Measurements from ENCODE around the gene ZBTB8A. TPM values are rescaled to one million over a fixed set of nuclear protein-coding genes. Genes with fewer than 3 reads are reported as not detected.
"Not testable (repeated sequence)": the region's sequence is repeated elsewhere in the genome, so short reads cannot be mapped to it uniquely, and the experiment has no call there.

Gene ZBTB8A
- total RNA-seq, 1 experiment from 2014 or later: 6.3 TPM

DNA sequence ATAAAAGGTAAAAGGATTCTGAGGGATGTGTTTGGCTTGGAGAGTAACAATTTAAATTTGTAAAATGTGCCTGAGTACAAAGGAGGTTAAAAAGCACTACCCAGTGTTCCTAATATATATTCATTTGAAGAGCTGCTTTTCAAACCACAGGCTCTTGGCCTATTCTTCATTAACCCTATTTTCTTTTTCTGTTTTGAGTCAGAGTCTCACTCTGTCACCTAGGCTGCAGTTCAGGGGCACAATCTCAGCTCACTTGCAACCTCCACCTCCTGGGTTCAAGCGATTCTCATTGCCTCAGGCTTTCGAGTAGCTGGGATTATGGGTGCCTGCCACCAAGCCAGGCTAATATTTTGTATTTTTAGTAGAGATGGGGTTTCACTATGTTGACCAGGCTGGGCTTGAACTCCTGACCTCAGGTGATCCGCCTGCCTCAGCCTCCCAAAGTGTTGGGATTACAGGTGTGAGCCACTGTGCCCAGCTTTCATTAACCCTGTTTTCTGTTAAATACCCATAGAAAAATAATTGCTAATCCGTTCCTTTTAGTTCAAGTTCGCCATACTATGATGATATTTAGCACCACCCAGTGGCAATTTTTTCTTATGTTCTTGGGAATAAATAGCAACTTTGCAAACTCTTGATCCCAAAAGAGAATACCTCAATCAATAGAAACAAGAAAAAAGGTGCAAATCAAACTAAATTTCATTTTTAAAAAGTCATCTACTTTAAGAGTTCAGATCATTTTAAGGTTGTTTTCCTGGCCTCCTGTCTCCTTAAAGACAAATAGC is 80.7 kb downstream of the ZBTB8A start:
- no peak for DNase-seq (ENCODE audit: low read depth)

DNA sequence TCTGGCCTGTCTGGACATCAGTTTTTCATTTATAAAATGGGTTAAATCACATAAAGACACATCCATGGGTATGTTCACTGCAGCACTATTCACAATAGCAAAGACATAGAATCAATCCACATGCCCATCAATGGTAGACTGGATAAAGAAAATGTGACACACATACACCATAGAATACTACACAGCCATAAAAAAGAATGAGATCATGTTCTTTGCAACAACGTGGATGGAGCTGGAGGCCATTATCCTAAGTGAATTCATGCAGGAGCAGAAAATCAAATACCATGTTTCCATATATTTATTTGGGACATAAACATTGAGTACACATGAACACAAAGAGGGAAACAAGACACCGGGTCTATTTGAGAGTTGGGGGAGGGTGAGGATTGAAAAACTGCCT is 83.0 kb downstream of the ZBTB8A start:
- no peak for DNase-seq (ENCODE audit: low read depth)

DNA sequence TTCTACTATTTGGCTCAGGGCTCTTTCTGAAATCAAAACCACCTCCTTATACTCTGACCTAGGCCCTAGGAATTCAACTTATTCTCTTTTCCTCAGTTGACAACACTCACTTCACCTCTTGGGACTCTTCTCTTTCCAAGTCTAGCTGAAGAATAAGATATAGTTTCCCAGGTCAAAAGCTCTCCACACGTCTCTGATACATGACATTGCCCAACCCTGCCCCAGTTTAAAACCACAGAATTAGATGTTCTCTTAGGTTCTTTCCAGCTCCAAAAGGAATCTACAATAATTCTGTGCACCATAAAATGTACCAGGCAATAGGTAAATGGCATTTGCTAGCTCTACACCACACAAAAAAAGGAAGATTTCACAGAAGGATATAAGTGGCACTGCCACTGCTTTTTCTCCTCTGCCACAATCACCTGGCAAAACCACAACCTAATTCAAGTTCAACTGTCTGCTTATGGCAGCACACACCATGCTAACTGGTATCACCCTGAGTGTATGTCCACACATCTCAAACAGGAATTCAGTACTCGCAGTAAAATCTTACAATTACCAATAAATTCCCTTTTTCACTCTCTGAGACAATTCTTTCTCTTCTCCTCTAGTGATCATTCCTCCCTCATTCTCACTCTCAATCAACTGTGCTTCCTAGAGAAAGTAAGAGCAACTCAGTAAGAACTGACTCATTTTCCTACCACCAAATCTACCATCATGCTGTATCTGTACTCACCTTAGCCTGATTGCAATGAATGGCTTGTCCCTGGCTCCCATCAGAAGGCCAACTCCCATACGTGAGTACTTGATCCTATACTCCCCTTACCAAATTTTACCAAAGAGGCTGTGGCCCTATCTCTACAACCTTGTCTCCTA is 83.8 kb downstream of the ZBTB8A start:
- no peak for DNase-seq (ENCODE audit: low read depth)

DNA sequence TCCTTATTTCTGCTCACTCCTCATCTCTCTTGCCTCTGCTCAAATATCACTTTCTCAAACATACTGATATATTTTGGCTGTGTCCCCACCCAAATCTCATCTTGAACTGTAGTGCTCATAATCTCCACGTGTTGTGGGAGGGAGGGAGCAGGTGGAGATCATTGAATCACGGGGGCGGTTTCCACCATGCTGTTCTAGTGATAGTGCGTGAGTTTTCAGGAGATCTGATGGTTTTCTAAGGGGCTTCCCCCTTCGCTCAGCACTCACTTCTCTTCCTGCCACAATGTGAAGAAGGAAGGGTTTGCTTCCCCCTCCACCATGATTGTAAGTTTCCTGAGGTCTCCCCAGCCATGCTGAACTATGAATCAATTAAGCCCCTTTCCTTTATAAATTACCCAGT is 84.5 kb downstream of the ZBTB8A start:
- DNase-seq (ENCODE audit: low read depth): no peak

GRCh38 chr1:32626176-32626575 is 86.9 kb downstream of the ZBTB8A start:
- DNase-seq (ENCODE audit: low read depth): no peak

GRCh38 chr1:32627596-32628162 is 88.5 kb downstream of the ZBTB8A start:
- DNase-seq (ENCODE audit: low read depth): no peak

- not testable (repeated sequence) for DNase-seq (ENCODE audit: low read depth)
Observed at GRCh38 chr1:32630173-32630572, 90.9 kb downstream of the ZBTB8A start.

- DNase-seq (ENCODE audit: low read depth): no peak
Observed at GRCh38 chr1:32632829-32633228, 93.6 kb downstream of the ZBTB8A start.

GRCh38 chr1:32635508-32636277 is 96.5 kb downstream of the ZBTB8A start:
- no peak for DNase-seq (ENCODE audit: low read depth)

- no peak for DNase-seq (ENCODE audit: low read depth)
Observed at GRCh38 chr1:32636914-32637645, 97.9 kb downstream of the ZBTB8A start.

DNA sequence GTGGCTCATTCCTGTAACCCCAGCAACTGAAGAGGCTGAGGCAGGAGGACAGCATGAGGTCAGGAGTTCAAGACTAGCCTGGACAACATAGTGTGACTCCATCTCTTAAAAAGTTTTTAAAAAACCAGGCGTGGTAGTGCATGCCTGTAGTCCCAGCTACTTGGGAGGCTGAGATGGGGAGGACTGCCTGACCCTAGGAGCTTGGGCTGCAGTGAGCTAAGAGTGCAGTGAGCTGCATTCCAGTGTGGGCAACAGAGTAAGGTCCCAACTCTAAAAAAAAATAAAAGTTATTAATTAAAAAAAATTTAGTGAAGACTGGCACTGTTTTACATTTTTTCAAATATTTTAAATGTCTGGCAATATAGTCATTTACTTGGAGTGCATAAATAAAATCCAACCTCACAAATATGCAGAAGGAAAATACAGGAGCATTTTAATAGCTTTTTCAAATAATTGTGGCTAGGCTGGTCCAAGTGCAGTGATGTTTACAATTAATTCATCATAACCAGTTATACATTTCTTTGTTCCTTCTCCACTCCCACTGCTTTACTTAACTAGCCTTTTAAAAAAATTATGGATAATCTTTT is 100.4 kb downstream of the ZBTB8A start:
- no peak for DNase-seq (ENCODE audit: low read depth)

- DNase-seq (ENCODE audit: low read depth): not testable (repeated sequence)
Observed at GRCh38 chr1:32642292-32642827, 103.1 kb downstream of the ZBTB8A start.

- DNase-seq (ENCODE audit: low read depth): no peak
Observed at GRCh38 chr1:32644426-32644825, 105.2 kb downstream of the ZBTB8A start.

- DNase-seq (ENCODE audit: low read depth): no peak
Observed at GRCh38 chr1:32647308-32648134, 108.3 kb downstream of the ZBTB8A start.

DNA sequence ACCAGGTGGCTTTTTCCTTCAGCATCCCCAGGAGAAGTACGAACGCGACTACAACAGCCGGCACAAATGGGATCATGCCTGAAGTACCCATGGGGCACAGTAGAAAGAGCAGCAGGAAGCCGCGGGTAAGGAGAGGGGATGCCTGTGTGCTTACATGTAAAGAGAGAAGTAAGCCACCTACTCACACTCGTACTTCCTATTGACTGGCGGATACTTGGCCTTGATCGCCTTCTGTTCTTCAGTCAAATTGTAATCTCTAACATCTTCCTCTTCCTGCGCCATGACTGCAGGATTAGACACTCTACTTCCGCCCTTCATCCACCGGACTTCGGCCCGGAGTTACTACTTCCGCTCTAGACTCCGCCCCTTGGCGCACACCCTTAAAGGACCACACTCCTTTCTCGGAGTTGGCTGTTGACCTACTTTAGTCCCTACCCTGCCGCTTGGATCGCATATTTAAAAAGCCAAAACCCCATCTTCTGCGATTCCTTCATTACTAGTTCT is 111.1 kb downstream of the ZBTB8A start, which contains the start of gene ZBTB8OS:
ZBTB8OS (minus strand) TSS at position 303 of the 504 bp plus-strand sequence; CDS start at position 282, 21 bp downstream.
- peak; percentile 96 for DNase-seq (ENCODE audit: low read depth)

GRCh38 chr1:32650752-32651460 is 111.7 kb downstream of the ZBTB8A start, which contains the start of gene RBBP4:
Gene RBBP4 (plus strand): TSS chr1:32651208. CDS start chr1:32651307, 99 bp downstream.
- DNase-seq (ENCODE audit: low read depth): peak; percentile 95

DNA sequence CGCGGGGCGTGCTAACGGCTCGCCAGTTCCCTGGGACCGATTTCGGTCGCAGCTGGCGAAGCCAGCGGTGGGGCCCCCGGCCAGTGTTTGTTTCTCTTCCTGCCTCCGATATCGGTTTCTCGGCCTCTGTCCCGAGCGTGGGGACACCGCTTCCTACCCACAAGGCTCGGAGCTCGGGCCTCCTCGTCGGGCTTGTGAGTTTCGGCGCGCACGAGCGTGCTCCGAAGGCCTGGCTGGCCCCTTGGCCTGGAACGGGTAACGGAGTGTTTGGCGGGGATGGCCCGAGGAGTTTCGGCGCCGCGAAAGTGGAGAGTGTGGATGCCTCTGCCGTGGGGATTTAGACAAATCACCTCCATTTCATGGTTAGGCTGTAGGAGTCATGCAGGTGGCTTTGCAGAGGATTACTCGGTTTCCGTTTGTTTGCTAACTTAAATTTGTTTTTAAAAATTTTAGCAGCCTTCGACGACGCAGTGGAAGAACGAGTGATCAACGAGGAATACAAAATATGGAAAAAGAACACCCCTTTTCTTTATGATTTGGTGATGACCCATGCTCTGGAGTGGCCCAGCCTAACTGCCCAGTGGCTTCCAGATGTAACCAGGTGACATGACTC is 112.3 kb downstream of the ZBTB8A start:
- DNase-seq (ENCODE audit: low read depth): no peak

Data from M059J (cell line).